GM06990 (cell line): ENCODE data around the gene LIX1.
"Not testable (repeated sequence)": the region's sequence is repeated elsewhere in the genome, so short reads cannot be mapped to it uniquely, and the experiment has no call there.

Source experiments
- DNase-seq: peaks from one replicate; pipeline ENCODE4 v3.0.0-alpha.2; 2011; ENCODE audit not compliant: insufficient read length; ENCODE audit errors: extremely low read depth
- H3K27me3 ChIP-seq: replicated peaks from 2 replicates; pipeline ENCODE4 v1.6.0; 2011; ENCODE audit warnings: low read length; ENCODE audit not compliant: control insufficient read depth, insufficient read depth
- H3K36me3 ChIP-seq: 2 replicates; pipeline ENCODE4 v1.5.1; 2011; ENCODE audit warnings: low read length; ENCODE audit not compliant: control insufficient read depth, insufficient read depth
- H3K4me3 ChIP-seq: replicated peaks from 2 replicates; pipeline ENCODE4 v1.5.1; 2011; ENCODE audit warnings: low read depth, mild to moderate bottlenecking, control low read depth, low read length
- TF ChIP-seq, protein P1 (sequence below): IDR thresholded peaks from 2 replicates; pipeline ENCODE4 v1.5.1; 2011; ENCODE audit warnings: low read length, control low read depth, mild to moderate bottlenecking, inconsistent platforms; ENCODE audit not compliant: insufficient read depth, poor library complexity, severe bottlenecking

Gene LIX1

DNA sequence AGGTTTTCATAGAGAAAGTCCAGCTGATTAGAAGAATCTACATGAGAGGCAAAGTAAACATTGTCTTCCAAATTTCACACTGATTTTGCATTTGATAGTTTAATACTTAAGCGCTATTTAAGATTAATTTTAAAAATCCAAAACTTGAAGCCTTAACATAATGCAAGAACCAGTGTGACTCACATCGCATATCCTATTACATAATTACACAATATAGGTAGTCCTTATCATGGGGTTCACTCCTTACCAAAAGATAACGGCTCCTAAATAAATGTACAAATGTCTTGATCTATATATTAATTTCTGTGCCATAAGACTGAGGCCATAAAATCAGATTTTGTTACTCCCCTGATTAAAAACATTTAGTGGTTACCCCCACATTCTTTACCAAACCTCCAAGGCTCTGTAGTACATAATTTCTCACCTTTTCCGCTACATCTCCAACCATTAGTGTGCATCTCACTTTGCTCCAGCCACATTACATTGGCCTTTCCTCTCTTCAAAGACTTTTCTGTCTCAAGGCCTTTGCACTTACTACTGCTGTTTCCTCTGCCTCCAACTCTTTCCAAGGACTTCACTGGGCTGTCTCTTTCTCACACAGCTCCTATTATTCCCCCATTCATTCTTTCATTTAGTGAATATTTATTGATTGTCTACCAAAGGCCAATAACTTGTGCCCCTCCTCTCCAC, 39.6 kb upstream of the LIX1 start:
- peak overlapping the region; percentile 90 for H3K4me3 ChIP-seq
- no peak for DNase-seq
- H3K36me3 ChIP-seq: peaks cover 5% of the 10 kb centered on the region
- TF ChIP-seq, protein P1, sequence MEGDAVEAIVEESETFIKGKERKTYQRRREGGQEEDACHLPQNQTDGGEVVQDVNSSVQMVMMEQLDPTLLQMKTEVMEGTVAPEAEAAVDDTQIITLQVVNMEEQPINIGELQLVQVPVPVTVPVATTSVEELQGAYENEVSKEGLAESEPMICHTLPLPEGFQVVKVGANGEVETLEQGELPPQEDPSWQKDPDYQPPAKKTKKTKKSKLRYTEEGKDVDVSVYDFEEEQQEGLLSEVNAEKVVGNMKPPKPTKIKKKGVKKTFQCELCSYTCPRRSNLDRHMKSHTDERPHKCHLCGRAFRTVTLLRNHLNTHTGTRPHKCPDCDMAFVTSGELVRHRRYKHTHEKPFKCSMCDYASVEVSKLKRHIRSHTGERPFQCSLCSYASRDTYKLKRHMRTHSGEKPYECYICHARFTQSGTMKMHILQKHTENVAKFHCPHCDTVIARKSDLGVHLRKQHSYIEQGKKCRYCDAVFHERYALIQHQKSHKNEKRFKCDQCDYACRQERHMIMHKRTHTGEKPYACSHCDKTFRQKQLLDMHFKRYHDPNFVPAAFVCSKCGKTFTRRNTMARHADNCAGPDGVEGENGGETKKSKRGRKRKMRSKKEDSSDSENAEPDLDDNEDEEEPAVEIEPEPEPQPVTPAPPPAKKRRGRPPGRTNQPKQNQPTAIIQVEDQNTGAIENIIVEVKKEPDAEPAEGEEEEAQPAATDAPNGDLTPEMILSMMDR: no peak
- no peaks in the 10 kb centered on the region for H3K27me3 ChIP-seq

DNA sequence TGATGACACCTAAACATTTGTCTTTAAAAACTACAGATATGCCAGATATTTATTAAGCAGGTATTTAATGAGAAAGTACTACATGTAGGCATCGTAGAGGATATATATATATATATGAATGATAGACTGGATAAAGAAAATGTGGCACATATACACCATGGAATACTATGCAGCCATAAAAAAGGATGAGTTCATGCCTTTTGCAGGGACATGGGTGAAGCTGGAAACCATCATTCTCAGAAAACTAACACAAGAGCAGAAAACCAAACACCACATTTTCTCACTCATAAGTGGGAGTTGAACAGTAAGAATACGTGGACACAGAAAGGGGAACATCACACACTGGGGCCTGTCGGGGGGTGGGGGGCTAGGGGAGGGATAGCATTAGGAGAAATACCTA, 37.0 kb upstream of the LIX1 start:
- H3K27me3 ChIP-seq, H3K36me3 ChIP-seq, DNase-seq, H3K4me3 ChIP-seq: not testable (repeated sequence)

DNA sequence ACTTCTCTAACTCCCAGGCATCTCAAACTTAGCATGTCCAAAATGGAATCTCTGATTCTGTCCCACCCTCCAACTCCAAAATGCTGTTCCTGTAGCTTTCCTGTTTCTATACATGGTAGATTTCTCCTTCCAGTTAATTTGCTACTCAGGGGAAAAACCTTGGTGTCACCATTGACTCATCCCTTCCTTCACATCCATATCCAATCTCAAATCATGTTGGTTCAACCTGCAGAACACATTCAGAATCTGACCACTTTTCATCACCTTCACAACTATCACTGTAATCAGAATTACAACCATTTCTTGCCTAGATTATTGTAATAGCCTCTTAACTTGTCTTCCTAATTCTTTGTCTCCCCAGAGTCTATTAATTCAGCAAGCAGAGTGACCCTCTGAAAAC, 29.8 kb upstream of the LIX1 start:
- TF ChIP-seq, protein P1: no peak
- Histone ChIP-seq H3K27me3 (no peaks in the 10 kb centered on the region), H3K4me3 (no peak overlapping the region), H3K36me3 (peaks cover 6% of the 10 kb centered on the region)
- no peak for DNase-seq

DNA sequence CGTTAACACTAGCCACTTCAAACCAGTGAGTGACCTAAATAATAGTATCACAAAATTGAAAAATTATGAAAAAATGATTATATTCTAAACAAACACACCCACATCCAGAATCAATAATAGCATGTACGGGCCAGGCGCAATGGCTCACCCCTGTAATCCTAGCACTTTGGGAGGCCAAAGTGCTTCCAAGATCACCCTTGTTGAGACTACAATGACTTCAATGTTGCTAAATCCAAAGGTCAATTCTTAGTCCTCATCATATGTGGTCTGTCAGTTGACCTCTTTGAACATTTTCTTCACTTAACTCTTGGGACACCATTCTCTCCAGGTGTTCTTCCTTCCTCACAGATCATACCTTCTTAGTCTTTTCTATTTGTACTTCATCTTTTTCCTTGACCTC, 29.3 kb upstream of the LIX1 start:
- no peak overlapping the region for H3K4me3 ChIP-seq
- no peak for DNase-seq
- TF ChIP-seq, protein P1: no peak
- no peaks in the 10 kb centered on the region for H3K27me3 ChIP-seq
- H3K36me3 ChIP-seq: peaks cover 6% of the 10 kb centered on the region

DNA sequence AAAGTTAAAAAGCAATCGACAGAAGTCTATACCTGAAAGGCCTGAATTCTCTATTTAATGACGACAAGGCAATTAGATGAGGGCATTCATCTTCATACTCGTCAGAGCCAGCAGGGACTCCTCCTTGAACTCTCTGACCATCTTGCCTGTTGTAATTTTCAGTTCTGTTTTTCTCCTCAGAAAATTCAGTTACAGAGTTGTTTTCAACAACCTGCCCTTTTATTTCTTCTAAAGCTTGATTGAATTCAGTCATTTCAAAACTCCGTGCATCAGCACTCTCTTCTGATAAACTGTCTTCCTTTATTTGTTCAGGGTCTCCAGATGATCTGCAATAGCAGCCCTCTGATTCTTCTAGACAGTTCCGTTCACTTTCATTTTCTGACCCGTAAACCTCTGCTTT, 25.0 kb upstream of the LIX1 start:
- TF ChIP-seq, protein P1: no peak
- Histone ChIP-seq H3K4me3 (peak overlapping the region; percentile 7; the same call in 1 of the 2 replicates), H3K27me3 (no peaks in the 10 kb centered on the region), H3K36me3 (peaks cover 6% of the 10 kb centered on the region)
- DNase-seq: peak; percentile 74

DNA sequence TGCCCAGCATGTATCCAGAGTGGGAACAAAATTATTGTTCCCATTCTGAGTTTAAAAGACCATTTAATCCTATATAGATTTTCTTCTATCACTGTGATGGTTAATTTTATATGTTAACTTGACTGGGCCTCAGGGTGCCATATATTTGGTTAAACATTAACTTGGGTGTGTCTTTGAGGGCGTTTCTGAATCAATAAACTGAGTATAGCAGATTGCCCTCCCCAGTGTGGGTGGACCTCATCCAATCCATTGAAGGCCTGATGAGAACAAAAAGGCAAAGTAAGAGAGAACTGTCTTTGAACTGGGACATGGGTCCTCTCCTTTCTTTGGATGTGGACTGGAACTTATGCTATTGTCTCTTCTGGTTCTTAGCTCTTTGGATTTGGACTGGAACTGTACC, 23.3 kb upstream of the LIX1 start:
- DNase-seq: no peak
- Histone ChIP-seq H3K27me3 (no peaks in the 10 kb centered on the region), H3K4me3 (no peak overlapping the region), H3K36me3 (peaks cover 5% of the 10 kb centered on the region)
- TF ChIP-seq, protein P1: no peak
